ENCODE data around the gene PTAFR.
"Not testable (repeated sequence)": the region's sequence is repeated elsewhere in the genome, so short reads cannot be mapped to it uniquely, and the experiment has no call there.

Gene PTAFR

DNA sequence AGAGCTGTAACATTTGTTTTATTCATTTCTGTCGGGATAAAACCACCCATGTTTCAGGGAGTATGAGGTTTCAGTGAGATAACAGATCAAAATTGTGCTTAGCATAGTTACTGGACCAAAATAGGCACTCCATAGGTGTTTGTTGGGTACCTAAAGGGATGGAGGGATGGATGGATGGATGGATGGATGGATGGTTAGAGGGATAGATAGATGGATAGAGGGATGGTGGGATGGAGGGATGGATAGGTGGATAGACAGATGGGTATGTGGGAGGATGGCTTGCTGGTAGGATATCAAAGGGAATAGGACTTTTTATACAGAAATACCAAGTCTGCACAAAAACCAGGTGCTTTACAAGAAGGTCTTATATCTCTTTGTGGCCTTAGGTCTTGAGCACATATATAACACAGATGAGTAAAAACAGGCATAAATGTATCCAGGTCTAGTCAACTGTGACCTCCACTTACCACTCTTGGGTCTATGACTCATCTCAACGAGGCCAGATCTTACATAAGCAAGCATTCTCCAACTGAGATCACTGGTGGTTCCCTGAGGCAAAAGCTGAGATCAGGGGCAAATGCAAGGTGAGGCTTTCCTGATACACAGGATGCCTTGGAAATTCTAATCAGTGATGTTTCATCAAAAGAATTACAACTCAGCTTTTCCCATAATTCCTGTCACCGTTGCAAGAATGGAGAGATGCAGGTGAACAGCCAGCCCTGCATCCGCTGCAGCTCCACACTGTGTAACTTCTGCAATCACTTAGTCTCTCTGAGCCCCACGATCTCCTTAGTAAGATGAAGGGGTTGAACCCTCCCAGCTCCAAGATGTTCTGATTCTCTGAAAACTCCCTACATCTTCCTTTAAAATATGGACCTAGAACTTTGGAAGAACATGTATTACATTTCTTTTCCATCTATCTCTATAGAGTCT is 32.0 kb downstream of the PTAFR start:
- DNase-seq (ENCODE audit: low read depth in 2 of 2): peak; percentile 10 to 38

DNA sequence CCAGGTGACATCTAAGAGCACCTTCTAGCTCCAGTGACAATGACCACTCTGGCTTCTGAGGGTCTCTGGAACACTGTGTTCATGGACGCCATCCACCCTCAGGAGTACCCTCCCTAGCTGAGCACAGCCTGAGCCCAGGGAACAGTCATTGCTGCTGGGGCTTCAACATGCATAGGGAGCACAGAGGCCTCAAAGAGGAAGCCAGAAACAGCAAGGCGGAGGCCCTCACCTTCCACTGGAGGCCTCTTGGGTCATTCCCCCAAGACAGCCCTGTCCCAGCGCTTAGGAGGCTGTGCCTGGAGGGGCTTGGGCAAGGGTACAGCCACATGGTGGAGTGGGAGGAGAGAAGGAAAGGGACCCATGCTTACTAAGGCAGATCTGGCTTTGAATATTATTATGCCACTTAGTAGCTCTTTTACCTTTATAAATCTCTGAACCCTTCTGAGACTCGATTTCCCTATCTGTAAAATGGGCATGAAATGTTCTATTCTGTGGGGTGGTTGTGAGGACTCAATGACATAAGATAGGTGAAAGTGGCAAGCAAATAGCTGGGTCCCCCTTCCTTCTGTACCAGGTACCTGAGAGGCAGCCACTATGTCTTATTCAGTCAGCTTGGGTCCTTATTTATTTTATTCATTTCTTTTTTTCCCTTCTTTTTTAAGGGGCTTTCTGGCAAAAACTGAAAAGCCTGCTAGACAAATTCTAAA is 32.8 kb downstream of the PTAFR start:
- DNase-seq (ENCODE audit: low read depth in 2 of 2): no peak

DNA sequence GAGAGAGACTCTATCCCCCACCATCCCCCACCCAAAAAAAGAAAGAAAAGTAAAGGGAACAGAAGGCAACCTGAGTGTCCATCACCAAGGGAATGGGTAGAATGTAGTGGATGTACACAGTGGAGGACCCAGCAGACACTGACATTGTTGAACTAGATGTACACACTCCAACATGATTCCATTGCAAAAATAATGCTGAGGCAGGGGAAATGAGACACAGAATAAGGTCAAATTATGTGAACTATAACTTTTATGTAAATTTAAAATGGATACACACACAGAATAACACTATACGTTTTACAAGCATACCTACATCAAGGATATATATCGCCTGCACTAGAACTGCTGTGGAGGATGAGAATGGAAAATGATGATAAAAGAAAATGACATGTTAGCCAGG is 34.8 kb downstream of the PTAFR start:
- DNase-seq (ENCODE audit: low read depth in 2 of 2): no peak

DNA sequence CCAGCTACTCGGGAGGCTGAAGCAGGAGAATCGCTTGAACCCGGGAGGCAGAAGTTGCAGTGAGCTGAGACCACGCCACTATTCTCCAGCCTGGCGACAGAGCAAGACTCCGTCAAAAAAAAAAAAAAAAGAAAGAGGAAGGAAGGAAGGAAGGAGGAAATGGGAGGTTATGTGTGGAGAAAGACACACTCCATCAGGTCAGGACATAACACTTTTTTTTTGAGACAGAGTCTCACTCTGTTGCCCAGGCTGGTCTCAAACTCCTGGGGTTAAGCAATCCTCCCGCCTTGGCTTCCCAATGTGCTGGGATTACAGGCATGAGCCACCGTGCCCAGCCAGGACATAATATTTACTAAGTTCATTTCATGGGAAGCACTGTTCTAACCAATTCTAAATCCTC is 36.6 kb downstream of the PTAFR start:
- not testable (repeated sequence) for DNase-seq (ENCODE audit: low read depth in 2 of 2)

DNA sequence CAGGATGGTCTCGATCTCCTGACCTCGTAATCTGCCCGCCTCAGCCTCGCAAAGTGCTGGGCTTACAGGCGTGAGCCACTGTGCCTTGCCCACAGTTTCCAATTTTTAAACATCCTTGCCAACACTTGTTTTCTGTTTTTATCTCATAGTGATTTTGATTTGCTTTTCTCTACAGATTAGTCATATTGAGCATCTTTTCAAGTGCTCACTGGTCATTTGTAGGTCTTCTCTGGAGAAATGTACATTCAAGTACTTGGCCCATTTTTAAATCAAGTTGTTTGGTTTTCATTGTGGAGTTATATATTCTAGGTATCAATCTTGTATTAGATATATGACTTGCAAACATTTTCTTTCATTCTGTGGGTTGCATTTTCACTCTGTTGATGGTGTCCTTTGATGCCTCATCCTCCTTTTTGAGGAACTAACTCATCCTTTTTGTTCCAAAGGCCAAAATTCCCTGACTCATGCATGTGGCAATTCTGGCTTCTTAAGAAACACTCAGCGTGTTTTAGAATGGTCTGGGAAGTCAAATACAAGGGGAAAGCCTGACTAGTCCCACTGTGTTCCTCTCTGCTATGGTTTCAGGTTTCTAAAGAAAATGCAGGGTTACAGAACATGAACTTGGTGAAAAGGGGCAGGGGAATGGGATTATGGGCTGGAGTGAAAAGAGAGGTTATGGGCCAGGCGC is 37.3 kb downstream of the PTAFR start:
- no peak for DNase-seq (ENCODE audit: low read depth in 2 of 2)

DNA sequence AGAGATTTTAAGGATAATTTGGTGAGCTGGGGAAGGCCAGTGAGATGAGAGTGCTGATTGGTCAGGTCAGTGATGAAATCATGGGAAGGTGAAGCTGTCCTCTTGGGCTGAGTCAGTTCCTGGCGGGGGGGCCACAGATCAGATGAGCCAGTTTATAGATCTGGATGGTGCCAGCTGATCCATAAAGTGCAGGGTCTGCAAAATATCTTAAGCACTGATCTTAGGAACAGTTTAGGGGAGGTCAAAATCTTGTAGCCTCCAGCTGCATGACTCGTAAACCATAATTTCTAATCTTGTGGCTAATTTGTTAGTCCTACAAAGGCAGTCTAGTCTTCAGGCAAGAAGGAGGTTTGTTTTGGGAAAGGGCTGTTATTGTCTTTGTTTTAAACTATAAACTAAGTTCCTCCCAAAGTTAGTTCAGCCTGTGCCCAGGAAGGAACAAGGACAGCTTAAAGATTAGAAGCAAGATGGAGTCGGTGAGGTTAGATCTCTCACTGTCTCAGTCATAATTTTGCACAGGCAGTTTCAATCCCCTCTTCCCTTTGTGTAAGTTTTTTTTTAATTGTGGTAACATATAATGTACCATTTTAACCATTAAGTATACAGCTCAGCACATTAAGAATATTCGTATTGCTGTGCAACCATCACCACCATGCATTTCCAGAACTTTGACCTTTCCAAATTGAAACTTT is 39.4 kb downstream of the PTAFR start:
- DNase-seq (ENCODE audit: low read depth in 2 of 2): no peak

DNA sequence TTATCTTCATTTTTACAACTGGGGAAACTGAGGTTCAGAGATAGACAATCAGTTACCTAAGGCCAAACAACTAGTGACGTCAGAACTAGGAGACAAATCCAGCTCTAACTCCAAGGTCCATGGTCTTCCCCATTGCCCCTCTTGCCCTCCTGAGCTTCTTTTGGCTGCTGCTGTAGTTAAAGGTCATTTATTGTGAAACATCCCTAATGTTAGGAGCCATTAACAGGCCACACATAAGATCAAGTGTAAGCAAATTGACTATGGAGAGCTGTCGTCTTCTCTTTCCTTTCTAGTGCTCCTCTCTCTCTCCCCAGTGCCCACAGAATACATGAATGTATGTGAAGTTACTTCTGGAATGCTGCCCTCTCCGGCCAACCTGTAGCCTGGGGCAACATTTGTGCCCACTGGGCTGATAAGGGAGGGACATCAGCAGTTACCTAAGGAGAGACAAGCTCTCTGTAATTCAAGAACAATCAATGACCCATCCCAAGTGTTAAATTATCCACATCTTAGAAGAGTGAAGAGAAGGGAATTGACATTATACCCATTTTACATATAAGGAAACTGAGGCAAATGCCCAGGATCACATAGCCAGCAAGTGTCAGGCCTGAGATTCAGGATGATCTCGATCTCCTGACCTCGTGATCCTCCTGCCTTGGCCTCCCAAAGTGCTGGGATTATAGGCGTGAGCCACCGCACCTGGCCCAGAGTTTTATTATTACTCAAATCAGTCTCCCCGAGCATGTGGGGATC is 40.1 kb downstream of the PTAFR start:
- DNase-seq (ENCODE audit: low read depth in 2 of 2): no peak

DNA sequence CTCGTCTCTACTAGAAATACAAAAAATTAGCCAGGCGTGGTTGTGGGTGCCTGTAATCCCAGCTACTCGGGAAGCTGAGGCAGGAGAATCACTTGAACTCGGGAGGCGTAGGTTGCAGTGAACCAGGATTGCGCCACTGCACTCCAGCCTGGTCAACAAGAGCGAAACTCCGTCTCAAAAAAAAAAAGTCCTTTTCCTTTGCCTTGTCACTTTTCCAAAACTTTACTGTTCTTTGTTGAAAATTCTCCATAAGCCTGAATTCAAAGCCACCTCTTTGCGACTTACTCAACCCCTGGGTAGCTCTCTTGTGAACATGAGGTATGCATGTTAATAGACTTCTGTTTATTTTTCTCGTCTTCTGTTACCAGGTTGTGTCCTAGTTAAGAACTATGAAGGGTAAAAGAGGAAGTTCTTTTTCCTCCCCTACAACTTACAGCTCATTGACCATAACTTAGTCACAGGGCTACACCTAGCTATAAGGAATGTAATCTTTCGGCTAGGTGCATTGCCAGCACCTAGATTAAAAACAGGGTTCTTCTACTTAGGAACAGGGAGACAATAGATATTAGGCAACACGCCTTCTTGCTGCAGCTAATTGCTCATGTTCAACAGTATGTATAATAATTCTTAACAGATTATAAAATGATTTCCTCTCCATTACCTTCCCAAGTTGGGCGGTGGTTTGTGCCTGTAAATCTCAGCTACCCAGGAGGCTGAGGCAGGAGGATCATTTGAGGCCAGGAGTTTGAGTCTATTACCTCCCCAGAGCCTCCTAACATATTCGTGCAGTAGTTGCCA is 40.9 kb downstream of the PTAFR start:
- DNase-seq (ENCODE audit: low read depth in 2 of 2): no peak

DNA sequence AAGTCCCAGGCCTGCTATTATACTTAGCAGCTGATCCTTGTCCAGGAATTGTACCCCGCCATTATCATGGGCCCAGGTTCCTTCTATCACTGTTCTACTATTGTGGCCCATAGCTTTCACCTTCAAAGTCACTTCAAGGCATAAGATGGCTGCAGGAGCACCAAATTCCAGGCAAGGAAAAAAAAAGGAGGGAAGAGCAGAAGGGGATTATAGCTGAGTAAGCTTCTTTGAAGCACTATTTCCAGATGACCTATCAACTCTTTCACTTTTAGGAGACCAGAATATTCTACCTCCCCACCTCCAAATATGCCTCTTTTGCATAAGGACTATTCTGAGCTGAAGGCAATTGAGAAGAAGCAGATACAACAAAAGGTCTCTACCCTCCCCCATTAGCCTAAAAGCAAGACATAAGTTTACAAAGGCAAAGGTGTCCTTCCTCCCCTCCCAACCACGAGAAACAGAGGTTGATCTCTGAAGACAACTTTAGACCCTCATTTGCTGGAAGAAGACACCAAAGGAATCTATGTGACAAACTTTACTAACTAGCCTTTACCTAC is 41.8 kb downstream of the PTAFR start:
- no peak for DNase-seq (ENCODE audit: low read depth in 2 of 2)

DNA sequence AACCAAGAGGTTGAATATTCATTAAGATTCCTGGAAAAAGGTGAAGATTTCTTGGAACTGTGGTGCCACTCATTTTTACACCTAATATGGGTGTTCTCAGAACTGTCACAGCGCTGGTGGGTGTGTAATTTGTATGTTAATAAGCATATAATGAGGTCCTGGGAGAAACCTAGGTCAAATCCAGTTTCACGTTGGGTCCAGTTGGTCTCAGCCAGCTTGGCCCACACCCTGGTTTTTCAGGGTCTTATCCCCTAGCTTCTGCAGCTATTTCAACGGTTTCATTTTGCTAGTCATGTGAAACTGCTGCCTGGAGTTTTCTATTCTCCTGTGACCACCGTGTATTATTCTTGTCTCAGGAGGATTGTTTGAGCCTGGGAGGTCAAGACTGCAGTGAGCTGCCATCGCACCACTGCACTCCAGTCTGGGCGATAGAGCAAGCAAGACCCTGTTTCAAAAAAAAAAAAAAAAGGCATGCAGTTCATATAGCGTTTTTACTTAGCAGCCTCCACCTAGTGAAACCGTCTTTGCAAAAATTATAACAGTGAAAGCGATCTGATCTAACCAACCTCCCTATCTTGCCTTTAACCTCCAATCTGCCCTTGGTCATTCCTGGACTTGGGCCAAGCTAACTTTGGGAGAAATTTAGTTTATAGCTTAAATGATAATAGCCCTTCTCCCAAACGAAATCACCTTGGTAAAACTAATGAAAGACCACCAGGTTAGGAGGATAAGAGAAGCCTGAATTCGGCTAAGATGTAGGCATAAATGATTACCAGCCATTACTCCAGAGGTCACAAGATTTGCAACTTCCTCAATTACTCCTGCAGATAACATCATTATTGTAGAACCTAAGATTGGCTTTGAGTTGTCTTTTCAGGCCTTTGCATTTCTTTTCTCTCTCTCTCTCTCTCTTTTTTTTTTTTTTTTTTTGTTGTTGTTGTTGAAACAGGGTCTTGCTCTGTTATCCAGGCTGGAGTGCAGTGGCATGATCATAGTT is 44.0 kb downstream of the PTAFR start:
- no peak for DNase-seq (ENCODE audit: low read depth in 2 of 2)

DNA sequence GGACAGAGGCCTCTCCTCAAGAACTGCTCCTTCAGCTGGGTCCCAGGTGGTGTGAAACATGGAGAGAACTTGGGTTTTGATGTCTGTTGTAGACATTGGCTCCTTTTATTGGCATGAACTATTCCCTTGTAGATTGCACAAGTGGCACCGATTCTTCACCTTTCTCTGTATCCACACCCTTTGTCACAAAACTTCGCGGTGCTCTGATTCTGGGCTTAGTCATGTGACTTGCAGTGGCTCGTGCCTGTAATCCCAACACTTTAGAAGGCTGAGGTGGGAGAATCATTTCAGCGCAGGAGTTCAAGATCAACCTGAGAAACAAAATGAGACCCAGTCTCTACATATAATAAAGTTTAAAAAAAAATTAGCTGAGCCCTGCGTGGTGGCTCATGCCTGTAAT is 45.6 kb downstream of the PTAFR start:
- DNase-seq (ENCODE audit: low read depth in 2 of 2): no peak

DNA sequence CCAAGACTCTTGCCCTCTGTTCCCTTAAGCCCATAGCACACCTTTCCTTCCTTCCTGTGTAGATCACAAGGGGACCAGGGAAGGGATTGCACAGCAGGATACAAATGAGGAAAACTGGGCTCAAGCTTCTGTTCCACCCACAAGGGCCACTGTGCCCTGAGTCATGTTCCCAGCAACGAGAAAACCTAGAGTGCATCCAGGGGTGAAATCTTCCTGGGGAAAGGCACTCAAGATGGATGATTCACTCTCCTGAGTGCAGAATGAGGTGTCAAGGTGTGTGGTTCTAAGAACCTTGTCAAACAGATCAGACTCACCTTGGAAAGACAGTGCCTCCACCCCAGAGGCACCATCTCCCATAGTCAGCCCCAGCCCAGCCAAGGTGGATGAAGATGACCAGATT is 47.3 kb downstream of the PTAFR start:
- no peak for DNase-seq (ENCODE audit: low read depth in 2 of 2)

DNA sequence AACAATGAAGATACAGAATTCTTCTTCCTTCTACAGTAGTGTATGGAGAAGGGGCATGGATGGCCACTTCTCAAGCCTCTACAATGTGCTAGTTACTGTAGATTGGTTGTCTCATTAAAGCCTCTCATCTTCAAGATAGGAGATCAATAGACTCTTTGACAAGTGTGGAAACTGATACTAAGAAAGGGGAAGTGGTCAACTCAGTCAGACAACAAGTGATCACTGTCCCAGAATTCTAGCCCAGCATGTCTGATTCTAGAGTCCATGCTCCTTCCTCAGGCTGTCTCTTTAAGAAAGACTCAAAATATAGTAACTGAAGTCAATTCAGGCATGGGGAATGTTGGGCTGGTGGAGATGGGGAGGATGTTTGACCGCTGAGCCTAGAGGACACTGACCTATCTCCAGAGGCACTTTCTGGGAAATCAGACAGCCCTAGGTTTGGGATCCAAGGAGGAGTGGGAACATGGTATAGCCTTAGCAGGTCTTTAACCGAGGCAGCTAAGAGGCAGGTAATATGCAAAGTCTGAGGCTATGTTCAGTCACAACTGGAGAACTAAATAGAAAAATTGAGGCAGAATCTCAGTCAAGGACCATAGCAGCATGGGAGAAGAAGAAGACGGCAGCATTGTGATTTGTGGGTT is 48.8 kb downstream of the PTAFR start:
- DNase-seq (ENCODE audit: low read depth in 2 of 2): no peak

DNA sequence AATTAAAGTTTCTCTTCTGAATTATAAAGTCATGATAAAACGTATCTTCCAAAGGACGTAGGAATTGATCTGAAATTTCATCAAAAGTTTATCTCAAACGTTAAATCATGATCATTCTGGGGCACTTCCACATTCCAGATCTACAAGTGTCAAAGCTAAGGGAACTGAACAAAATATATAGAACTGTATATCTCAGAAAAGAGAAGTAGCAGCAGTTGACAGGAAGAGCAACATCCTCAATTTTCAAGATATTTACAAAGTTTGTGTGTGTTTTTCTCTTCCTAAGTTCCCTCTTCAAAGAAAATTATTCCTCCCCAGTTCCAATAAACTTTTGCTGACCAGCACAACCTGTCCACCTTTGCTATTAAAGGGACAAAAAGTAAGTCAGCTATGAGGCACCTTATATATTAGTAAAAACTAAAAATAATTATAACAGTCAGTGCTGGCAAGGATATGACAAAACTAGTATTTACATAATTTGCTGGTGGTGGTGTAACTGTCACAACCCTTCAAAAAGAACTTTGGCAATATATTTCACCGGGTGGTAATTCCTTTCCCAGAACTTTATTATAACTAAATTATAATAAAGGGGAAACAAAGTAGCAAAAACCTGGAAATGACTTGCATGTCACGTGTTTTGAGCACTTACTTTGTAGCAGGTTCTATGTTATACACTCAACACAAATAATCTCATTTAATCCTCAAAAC is 49.6 kb downstream of the PTAFR start:
- DNase-seq (ENCODE audit: low read depth in 2 of 2): no peak

DNA sequence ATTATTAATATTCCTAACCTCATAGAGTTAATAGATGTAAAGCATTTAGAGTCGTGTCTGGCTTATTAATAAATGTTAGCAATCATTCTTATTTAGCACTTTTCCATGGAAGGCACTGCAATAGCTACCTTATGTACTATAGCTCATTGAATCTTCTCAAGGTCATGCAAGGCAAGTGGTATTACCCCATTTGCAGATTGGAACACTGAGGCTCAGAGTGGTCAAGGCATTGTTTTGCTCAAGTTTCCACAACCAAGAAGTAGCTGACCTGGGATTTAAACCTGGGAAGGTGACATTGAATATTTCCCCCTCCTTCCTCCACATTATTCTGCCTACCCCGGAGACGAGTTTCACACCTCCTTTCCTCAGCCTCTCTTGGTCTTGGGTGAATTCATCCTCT is 50.3 kb downstream of the PTAFR start:
- no peak for DNase-seq (ENCODE audit: low read depth in 2 of 2)

DNA sequence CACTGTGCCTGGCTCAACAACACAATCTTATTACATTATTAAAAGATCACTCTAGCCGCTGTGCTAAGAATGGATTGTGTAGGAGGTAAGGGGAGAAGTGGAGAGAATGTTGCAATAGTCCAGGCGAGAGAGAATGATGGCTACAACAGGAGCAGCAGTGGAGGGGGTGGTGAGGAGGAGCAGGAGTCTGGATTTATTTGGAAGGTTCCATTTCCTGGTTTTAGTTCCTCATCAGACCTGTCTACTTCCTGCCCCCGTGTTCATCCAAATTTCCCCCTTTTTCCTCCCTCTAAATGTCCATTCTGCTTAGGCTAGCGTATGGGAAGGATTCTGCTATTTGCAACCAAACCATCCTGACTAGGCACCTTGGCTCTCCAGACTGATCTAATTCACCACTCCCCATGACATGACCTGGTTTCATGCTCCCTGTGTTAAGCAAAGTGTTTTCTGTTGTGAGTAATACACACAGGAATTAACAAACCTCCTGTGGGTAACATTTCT is 53.0 kb downstream of the PTAFR start:
- no peak for DNase-seq (ENCODE audit: low read depth in 2 of 2)

DNA sequence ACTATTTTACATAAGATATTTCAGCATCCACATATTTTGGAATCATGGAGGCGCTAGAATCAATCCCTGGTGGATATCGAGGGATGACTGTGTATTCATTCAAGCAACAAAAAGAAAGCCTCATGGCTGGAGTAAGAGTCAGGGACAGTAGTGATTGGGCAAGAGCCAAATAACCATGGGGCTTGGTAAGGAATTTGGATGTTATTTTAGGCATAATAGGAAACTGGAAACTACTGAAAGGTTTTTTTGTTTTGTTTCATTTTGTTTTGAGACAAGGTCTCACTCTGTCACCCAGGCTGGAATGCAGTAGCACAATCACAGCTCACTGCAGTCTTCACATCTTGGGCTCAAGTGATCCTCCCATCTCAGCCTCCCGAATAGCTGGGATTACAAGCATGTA is 54.3 kb downstream of the PTAFR start:
- DNase-seq (ENCODE audit: low read depth in 2 of 2): no peak

DNA sequence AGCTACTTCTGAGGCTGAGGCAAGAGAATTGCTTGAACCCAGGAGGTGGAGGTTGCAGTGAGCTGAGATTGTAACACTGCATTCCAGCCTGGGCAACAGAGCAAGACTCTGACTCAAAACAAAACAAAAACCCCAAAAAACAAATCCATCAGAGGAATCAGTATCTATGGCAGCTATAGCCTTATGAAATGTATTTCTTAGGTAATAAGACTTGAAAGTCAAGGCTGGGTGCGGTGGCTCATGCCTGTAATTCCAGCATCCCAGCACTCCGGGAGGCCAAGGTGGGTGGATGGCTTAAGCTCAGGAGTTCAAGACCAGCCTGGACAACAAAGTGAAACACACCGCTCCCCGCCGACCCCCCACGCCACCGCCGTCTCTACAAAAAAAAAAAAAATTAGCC is 56.9 kb downstream of the PTAFR start:
- no peak for DNase-seq (ENCODE audit: low read depth in 2 of 2)

All from stimulated activated CD4-positive, alpha-beta T cell treated with anti-CD3 and anti-CD28 coated beads, Interleukin-15, amount 100 ng/mL, for 48 hours (primary cell).